Thyroid gland (tissue), 4 donors: ENCODE measurements around the gene DNMT1. TPM values are rescaled to one million over a fixed set of nuclear protein-coding genes. Genes with fewer than 3 reads are reported as not detected.

Experiments
- DNase-seq, 2 donors: peaks; one replicate each; pipeline ENCODE4 v3.0.0-alpha.2; 2019
- H3K27ac ChIP-seq, 3 donors: fragments of 200-600 bp; sonication (generic); 1 replicate in 2 of 3; 2 replicates in 1 of 3; pipeline ENCODE4 v1.5.1; 2016 to 2019; ENCODE audit warnings: mild to moderate bottlenecking in 1 of 3, moderate library complexity in 1 of 3
- H3K27me3 ChIP-seq: fragments of 200-600 bp; sonication (generic); one replicate; pipeline ENCODE4 v1.5.1; 2019
- H3K36me3 ChIP-seq, 2 donors: fragments of 200-600 bp; sonication (generic); one replicate each; pipeline ENCODE4 v1.5.1; 2016 to 2019
- H3K4me1 ChIP-seq, 2 donors: fragments of 200-600 bp; sonication (generic); one replicate each; pipeline ENCODE4 v1.5.1; 2017 to 2019
- H3K4me3 ChIP-seq, 3 donors: fragments of 200-600 bp; sonication (generic); replicated peaks in 1 of 3; 1 replicate in 2 of 3; 2 replicates in 1 of 3; pipeline ENCODE4 v1.5.1; 2016; ENCODE audit warnings: mild to moderate bottlenecking in 1 of 3
- H3K9me3 ChIP-seq: fragments of 200-600 bp; sonication (generic); one replicate; pipeline ENCODE4 v1.5.1; 2017
- CTCF ChIP-seq, 6 experiments: fragments of 200-600 bp in 3 of 6; fragments of 450-650 bp in 3 of 6; sonication (generic) in 3 of 6; IDR thresholded peaks; one replicate each; pipeline ENCODE4 v1.5.1; 2016 to 2019; ENCODE audit warnings: antibody characterized with exemption in 6 of 6, mild to moderate bottlenecking in 2 of 6, inconsistent platforms in 1 of 6, moderate library complexity in 1 of 6
- POLR2A ChIP-seq, 2 donors: fragments of 450-650 bp; IDR thresholded peaks; one replicate each; pipeline ENCODE4 v1.6.1; 2017; ENCODE audit warnings: antibody characterized with exemption in 2 of 2, mild to moderate bottlenecking in 2 of 2, moderate library complexity in 1 of 2
- WGBS, 2 donors: methylation state at CpG; one replicate each; pipeline ENCODE4 v1.1.5; 2017; 5-methylcytosine and 5-hydroxymethylcytosine counted together
- intact Hi-C: fragments of 100-400 bp; cut with DNase I; formaldehyde crosslinking; loops from one replicate; pipeline ENCODE4 v1.15.1; 2023
- total RNA-seq, 4 donors: library from RNA; depleted of rRNA; stranded (reverse); fragments of >200 nt; gene quantifications; one replicate each; pipeline ENCODE4 v1.2.3, GENCODE V29; 2016

Gene DNMT1
- total RNA-seq, 4 donors from 2014 or later, result 31.2 to 49.5 (median 36.0) TPM

- H3K9me3 ChIP-seq, result no peaks in the 10 kb centered on the region
- no peak for DNase-seq
- H3K4me1 ChIP-seq, result peaks cover 0 to 2% of the 10 kb centered on the region in 2 donors
- WGBS, 2 donors, result 92 to 93% methylated on average over 6 of the region's 6 CpGs
- H3K4me3 ChIP-seq, result no peak overlapping the region
- no peaks in the 10 kb centered on the region for H3K36me3 ChIP-seq
- no peaks in the 10 kb centered on the region for H3K27me3 ChIP-seq
- TF ChIP-seq POLR2A (IDR thresholded peaks at IDR 0.05), result no peak
- TF ChIP-seq CTCF (IDR thresholded peaks at IDR 0.05), result no peak
- no peak overlapping the region for H3K27ac ChIP-seq
- intact Hi-C loops, result no loop called here
These were observed 16.9 kb upstream of the DNMT1 start for GRCh38 chr19:10211691-10212090.

- Histone ChIP-seq H3K27ac (no peak overlapping the region), H3K4me1 (peaks cover 0 to 8% of the 10 kb centered on the region in 2 donors), H3K4me3 (no peak overlapping the region), H3K27me3 (no peaks in the 10 kb centered on the region), H3K9me3 (no peaks in the 10 kb centered on the region), H3K36me3 (no peaks in the 10 kb centered on the region)
- TF ChIP-seq CTCF (IDR thresholded peaks at IDR 0.05), result no peak
- TF ChIP-seq POLR2A (IDR thresholded peaks at IDR 0.05), result no peak
- DNase-seq, result no peak
- intact Hi-C loops, result no loop called here
- WGBS, 2 donors, result 85 to 90% methylated on average over 4 of the region's 4 CpGs
These were observed 16.3 kb upstream of the DNMT1 start for GRCh38 chr19:10211061-10211460.

GRCh38 chr19:10209315-10209714 lies 14.6 kb upstream of the DNMT1 start:
- TF ChIP-seq CTCF (IDR thresholded peaks at IDR 0.05) (no peak), POLR2A (IDR thresholded peaks at IDR 0.05) (no peak)
- Histone ChIP-seq H3K36me3 (no peaks in the 10 kb centered on the region), H3K27me3 (no peaks in the 10 kb centered on the region), H3K27ac (no peak overlapping the region), H3K9me3 (no peaks in the 10 kb centered on the region), H3K4me1 (peaks cover 0 to 10% of the 10 kb centered on the region in 2 donors), H3K4me3 (no peak overlapping the region)
- no peak for DNase-seq
- 80 to 82% methylated on average over 4 of the region's 4 CpGs for WGBS, 2 donors
- intact Hi-C loops, result no loop called here

GRCh38 chr19:10207026-10207425 lies 12.3 kb upstream of the DNMT1 start:
- no peaks in the 10 kb centered on the region for H3K9me3 ChIP-seq
- no peak overlapping the region for H3K27ac ChIP-seq
- intact Hi-C loops, result no loop called here

More at GRCh38 chr19:10207026-10207425, 12.3 kb upstream of the DNMT1 start:
- no peak for DNase-seq
- Histone ChIP-seq H3K4me3 (no peak overlapping the region), H3K36me3 (no peaks in the 10 kb centered on the region), H3K27me3 (no peaks in the 10 kb centered on the region), H3K4me1 (peaks cover 0 to 10% of the 10 kb centered on the region in 2 donors)
- WGBS, 2 donors, result 86 to 91% methylated on average over 1 of the region's 1 CpG
- no peak for TF ChIP-seq CTCF (IDR thresholded peaks at IDR 0.05)
- TF ChIP-seq POLR2A (IDR thresholded peaks at IDR 0.05), result no peak
